ENCODE data around the gene PEDS1. TPM values are rescaled to one million over a fixed set of nuclear protein-coding genes. Genes with fewer than 3 reads are reported as not detected.
A peak's percentile ranks its signal among the peaks of the same experiment; 100 is the strongest.
"Not testable (repeated sequence)": the region's sequence is repeated elsewhere in the genome, so short reads cannot be mapped to it uniquely, and the experiment has no call there.

Gene PEDS1
- total RNA-seq, 1 experiment from 2014 or later = 56.1 TPM

DNA sequence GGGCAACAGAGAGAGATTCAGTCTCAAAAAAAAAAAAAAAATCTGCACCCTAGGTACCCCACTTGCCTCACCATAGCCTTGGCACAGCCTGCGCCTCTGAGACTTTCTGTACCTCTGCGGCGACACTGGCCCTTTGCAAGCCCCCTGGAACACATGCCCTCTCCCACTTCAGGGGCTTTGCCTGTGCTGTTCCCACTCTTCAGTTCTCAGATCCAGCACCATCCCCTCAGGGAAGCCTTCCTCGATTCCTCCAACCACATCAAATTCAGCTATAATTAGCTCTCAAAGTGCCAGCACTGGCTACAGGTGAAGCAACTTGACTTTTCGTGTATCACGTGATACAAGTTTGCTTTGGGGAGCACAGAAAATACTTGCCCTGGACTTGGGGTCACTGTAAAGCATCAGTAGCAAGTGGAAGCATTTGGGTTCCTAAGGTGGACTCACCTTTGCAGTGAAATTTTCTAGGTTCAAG, 38.4 kb downstream of the PEDS1 start:
- no peak for DNase-seq (ENCODE audit: low read depth)

DNA sequence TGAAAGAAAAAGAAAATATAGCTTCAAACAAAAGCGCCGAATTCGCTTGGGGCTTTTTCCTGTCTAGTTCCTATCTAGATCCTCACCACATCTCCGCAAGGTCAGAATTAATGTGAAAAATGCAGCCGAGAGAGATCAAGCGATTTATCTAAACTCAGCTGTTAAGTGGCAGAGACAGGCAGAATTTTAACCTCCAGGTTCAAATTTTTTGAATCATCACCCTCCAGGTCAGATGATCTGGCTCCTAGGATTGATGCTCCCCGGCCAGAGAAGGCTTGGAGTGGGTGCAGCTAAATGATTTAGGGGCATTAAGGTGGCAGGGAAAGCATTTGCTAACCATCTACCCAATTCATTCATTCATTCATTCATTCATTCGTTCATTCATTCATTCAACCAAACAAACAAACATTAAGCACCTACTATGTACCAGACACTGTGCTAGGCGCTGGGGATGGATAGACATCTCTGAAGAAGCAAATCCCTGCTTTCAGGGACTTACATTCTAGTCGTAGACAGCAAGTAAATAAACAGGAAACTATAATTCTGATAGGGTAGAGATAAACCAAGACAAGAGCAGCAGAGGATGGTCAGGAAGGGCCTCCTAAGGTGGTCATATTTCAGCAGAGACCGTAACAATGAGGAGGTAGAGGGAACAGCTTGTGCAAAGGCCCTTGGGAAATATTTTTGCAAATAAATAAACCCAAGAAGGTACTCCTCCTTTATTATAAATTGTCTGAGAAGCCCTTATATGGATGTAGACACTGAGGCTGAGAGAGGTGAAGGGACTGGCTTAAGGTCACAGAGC, 39.9 kb downstream of the PEDS1 start:
- DNase-seq (ENCODE audit: low read depth) = no peak

DNA sequence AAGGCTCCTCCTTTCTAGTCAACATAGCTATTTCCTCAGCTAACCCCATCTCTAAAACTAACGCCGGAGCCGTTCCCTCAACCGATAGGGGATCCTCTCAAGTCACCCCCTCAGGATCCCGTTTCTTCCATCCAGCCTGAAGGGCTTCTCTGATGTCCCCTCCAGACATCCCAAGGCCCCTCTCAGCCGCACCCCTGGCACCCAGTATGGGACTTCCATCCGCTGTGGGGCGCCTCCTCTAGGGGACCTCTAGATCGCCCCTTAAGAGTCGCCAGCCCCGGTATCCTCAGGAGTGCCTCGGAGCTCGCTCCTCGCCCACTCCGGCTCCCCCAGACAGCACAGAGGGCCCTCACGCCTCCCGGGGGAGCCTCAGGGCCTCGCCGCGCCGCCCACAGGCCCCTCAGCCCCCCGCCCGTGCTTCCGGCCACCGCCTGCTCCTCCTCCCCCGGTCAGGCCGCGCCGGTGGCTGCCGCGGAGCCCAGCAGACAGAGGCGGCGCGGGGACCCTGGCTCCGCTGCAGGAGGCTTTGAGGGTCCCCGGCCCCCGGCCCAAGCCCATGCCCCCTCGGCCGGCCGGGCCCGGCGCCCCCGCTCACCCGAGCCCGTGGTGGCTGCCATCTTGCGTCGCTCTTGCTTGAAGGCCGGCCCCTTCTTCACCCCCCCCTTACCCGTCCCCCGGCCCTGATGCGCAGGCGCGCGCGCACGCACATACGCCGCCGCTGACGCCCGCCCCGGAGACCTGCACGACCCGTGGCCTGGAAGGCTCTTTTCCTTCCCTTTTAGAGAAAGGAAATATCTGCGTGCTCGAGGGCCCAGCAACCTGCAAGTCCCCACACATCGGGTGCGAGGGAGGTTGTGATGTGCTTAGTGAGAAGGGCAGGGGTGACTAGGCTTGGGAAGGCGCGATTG, 40.8 kb downstream of the PEDS1 start, which contains the start of gene UBE2V1:
UBE2V1 (minus strand) TSS at position 639 of the 908 bp plus-strand sequence; CDS start at position 617, 22 bp downstream.
- DNase-seq (ENCODE audit: low read depth) = peak; percentile 88

DNA sequence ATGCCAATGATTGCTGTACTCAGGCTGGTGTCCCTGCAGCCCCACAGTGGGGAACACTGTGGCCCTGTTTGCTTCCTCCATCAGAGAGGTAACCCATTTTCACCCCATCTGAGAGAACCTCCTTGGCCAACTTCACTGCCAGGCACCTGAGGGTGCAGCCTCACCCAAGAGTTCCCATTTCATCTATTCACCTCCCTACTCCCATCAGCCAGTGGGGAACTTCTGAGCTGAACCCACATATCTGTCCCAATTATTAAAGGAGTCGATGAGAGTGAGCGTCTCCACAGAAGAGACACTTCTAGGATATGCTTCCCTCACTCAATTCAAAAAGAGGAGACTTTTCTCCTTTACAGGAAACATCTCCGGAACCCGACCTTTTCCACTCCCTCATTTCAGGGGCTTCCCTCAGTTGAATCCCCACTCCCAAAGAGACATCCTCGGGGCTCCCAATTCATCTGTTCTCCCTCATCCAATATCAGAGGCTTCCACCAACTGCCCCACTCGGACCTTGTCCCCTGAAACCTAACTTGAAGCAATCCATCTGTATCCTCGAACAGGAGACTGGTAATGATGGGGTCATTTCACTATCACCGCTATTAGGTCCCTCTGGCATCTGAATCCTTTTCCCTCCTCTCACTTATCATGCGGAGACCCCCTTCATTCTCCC, 41.6 kb downstream of the PEDS1 start:
- no peak for DNase-seq (ENCODE audit: low read depth)

DNA sequence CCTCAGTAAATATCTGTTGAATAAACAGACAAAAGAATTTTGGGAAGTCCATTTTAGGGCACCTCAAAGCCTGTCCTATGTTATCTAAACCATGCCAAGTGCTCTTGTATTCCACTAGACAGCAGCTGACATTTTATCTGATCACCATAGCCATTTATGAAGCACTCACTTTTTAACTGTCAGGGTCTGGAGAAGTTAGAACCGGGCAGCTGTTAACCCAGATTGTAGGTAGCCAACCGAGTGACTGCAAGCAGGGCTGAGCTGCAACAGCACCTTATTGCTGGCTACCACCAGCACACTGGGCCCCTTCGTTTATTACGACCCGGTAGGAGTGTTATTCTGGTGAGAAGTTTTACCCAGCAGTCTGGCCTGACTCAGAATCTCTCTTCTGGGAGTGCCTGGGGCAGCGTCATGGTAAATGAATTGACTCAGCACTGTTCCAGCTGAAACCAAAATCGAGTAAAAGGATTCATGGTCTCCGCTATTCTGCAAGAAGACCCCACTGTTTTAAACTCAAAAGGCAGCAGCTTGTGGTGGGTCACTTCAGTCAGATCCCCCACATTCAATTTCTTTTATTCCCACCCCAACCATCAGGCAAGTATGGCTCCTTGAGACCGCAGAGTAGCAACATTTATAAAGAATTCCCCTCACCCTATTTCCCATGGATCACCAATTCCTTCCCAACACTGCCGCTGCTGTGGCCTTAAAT, 42.2 kb downstream of the PEDS1 start:
- peak; percentile 84 for DNase-seq (ENCODE audit: low read depth)

DNA sequence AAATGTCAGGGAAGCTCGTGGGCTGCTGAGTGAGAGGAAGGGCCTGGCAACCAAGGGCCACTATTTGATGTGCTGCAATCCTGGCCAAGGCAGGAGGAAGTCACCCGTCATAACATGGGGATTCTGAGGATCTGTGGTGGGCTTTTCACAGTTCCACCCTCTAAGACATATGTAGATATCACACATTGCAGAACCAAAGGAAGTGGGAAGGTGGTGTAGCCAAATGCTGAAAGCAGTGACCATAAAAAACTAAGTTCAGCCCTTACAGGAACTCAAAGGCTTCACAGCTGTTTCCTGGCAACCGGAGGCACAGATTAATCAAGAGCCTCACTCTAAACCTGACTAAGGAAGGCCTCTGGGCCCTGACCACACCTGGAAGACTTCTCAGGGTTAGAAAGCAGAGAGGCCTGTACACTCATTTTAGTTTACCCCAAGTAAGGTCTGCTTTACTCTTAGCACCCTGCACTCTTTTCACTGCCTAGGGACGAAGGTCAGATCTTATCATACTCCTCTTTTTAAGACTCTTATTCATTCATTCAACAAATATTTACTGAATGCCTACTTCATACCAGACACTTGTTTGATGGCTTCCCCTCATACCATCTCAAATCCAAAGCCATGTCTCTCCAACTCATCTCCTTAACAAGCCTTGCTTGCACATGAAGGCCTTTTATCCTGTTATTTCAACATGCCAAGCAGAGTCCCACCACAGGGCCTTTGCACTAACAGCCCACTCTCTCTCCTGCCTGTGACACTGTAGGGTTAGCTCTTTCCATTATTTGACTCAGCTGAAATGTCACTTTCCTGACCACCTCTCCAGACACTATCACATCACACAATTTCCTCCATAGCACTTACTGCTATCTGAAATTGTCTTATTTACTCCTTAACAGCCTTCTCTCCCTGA, 43.1 kb downstream of the PEDS1 start:
- peak; percentile 65 for DNase-seq (ENCODE audit: low read depth)

DNA sequence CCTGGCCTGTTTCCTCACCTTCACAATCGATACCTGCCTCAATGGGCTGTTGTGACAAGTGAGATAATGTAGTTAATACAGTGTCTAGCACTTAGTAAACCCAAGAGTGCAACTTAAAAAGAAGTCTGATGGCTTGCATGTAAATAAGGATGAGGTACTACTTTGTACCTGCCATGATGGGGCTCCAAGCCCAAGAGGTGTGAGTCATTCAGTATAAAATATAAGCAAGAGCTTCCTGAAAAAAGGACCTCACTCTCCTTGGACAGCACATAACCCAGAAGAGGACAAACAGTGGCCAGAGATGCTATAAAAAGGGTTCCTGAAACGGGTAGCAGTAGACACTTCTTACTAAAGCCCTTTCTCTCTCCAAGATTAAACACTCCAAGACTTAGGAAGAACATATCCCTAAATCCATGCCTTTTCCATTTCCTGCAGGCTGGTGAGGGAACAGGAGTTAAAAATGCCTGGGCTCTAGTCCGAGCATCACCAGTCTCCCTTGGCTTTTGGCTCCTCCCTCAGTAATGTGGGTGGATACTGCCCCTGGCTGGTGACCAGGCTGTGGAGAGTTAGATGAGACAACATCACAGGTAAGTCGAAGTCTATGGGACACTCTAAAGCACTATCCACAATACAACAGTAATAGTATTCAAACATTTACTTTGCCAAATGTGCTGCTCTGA, 44.8 kb downstream of the PEDS1 start:
- no peak for DNase-seq (ENCODE audit: low read depth)

DNA sequence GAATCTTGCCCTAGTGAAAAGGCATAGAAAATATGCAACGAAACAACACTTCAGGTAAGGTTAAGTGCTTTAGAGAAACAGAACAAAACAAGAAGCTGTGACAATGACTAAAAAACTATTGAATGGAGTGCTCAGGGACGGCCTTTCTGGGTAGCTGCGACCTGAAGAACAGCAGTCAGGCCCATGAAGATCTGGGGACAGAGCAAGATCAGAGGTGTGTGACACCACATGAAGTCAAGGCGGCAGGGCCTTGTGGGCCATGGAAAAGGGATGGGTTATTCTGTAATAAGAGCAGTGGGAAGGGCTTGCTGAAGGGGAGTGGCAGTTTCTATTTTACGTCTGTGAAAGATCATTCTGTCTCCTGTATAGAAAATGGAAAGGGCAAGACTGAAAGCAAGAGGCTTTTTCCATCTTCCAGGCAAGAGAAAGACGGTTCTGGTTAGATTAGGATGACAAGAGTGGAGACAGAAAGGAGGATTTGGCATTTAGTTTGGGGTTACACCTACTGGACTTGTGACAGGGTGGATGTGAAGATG, 45.7 kb downstream of the PEDS1 start:
- no peak for DNase-seq (ENCODE audit: low read depth)

DNA sequence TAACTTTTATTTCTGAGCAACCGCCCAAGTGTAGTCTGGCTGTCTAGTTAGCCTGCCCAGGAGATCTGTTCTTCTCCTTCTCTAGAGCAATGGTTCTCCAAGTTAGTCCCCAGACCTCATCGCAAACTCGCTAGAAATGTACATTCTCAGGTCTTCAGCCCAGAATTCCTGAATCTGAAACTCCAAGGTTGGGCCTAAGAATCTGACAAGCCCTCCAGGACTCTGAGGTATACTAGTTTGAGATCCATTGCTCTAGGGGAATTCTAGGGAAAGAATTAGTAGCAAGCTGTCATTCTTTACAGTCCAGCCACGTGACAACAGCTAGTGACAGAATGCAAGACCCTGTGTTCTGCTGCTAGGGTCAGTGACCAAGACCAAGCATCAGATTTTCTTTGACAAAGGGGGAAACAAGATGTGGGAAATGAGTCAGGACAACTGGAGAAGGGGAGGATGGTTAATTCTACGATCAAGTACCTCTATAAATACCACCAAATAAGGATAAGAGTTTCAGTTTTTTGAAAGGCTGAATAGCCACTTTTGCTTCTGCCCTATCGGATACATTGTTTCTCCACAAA, 46.4 kb downstream of the PEDS1 start:
- DNase-seq (ENCODE audit: low read depth) = no peak

DNA sequence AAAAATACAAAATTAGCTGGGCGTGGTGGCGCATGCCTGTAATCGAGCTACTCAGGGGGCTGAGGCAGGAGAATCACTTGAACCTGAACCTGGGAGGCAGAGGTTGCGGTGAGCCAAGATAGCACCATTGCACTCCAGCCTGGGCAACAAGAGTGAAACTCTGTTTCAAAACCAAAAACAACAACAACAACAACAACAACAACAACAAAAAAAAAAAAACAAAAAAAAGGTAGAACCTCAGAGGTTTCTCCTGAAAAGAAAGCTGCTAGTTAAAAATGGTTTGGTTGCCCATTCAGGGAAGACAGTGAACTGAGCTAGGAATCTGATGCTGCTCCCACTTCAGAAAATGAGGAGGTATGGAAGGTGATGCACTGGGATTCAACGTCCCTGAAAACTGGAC, 46.9 kb downstream of the PEDS1 start:
- DNase-seq (ENCODE audit: low read depth) = not testable (repeated sequence)

Other genes starting within 250 kb of the PEDS1 start
- 6.0 and 6.6 TPM in 2 replicates for gene SPATA2, start 238.2 kb downstream of the PEDS1 start, total RNA-seq (2014; rRNA removed; shearing (Covaris generic))
- gene RNF114, start 217.3 kb downstream of the PEDS1 start, total RNA-seq (2014; rRNA removed; shearing (Covaris generic)) = 127 and 240 TPM in 2 replicates
- gene SNAI1, start 170.7 kb downstream of the PEDS1 start, total RNA-seq (2014; rRNA removed; shearing (Covaris generic)) = 1.4 and 1.7 TPM in 2 replicates
- gene UBE2V1, start 40.6 kb downstream of the PEDS1 start, total RNA-seq (2014; rRNA removed; shearing (Covaris generic)) = 134 and 174 TPM in 2 replicates
- 27.9 and 36.7 TPM in 2 replicates for gene CEBPB, start 37.1 kb upstream of the PEDS1 start, total RNA-seq (2014; rRNA removed; shearing (Covaris generic))